Endothelial cell of umbilical vein (primary cell): ENCODE data around the gene C11orf24. TPM values are rescaled to one million over a fixed set of nuclear protein-coding genes. Genes with fewer than 3 reads are reported as not detected.

Source experiments
- BruUV-seq: library from RNA; stranded (reverse); fragments of 400-500 nt; replicated peaks from 2 replicates; lab custom pipeline; 2021; lab: Mats Ljungman, UMichigan
- CTCF ChIA-PET: fragments of 300-600, 350-600 bp; sonication (Branson Sonifier 250); formaldehyde crosslinking; loops from one replicate; lab custom pipeline; 2021; ENCODE audit warnings: antibody characterized with exemption, inconsistent platforms; lab: Charles Lee
- POLR2A ChIA-PET: fragments of 300-600, 350-600 bp; sonication (Branson Sonifier 250); formaldehyde crosslinking; loops from one replicate; lab custom pipeline; 2021; ENCODE audit warnings: antibody characterized with exemption, inconsistent platforms; lab: Charles Lee
- DNase-seq: peaks from one replicate; pipeline ENCODE4 v3.0.0-alpha.2; 2011; ENCODE audit warnings: low read depth, low spot score
- FAIRE-seq: peaks from 2 replicates; lab custom pipeline; 2011; peaks lifted over from hg19 to GRCh38; lab: Jason Lieb, UNC
- H2AFZ ChIP-seq: 2 replicates; pipeline ENCODE4 v1.6.0; 2012; ENCODE audit warnings: low read depth, low read length, control low read depth, inconsistent platforms
- H3K27ac ChIP-seq: 2 replicates; pipeline ENCODE4 v1.5.1; 2011; ENCODE audit warnings: low read depth, mild to moderate bottlenecking, control low read depth, low read length, moderate library complexity; ENCODE audit not compliant: insufficient read depth
- H3K27me3 ChIP-seq, 2 experiments: 2 replicates each; pipeline versions ENCODE4 v1.6.0 to v1.6.1; 2011; ENCODE audit warnings: low read length in 2 of 2, mixed read lengths in 1 of 2; ENCODE audit not compliant: control insufficient read depth in 2 of 2, insufficient read depth in 2 of 2
- H3K36me3 ChIP-seq, 2 experiments: 2 replicates in 1 of 2; 3 replicates in 1 of 2; pipeline ENCODE4 v1.5.1; 2011; ENCODE audit warnings: low read length in 2 of 2, mild to moderate bottlenecking in 1 of 2, moderate library complexity in 1 of 2; ENCODE audit not compliant: control insufficient read depth in 2 of 2, insufficient read depth in 2 of 2; ENCODE audit errors: extremely low read depth in 1 of 2
- H3K4me1 ChIP-seq: 3 replicates; pipeline ENCODE4 v1.5.1; 2011; ENCODE audit warnings: mild to moderate bottlenecking, low read length; ENCODE audit not compliant: control insufficient read depth, insufficient read depth; ENCODE audit errors: extremely low read depth
- H3K4me2 ChIP-seq: 2 replicates; pipeline ENCODE4 v1.6.1; 2011; ENCODE audit warnings: low read length, control low read depth, mixed read lengths; ENCODE audit not compliant: insufficient read depth
- H3K4me3 ChIP-seq, 3 experiments: fragments of 200-600 bp in 1 of 3; sonication (generic), shearing (Covaris generic) in 1 of 3; replicated peaks in 1 of 3; 2 replicates each; pipeline ENCODE4 v1.5.1; 2011 to 2016; ENCODE audit warnings: control low read depth in 3 of 3, low read length in 3 of 3, mild to moderate bottlenecking in 2 of 3, inconsistent platforms in 1 of 3, low read depth in 1 of 3, moderate library complexity in 1 of 3; ENCODE audit not compliant: insufficient read depth in 1 of 3
- H3K79me2 ChIP-seq: 2 replicates; pipeline ENCODE4 v1.6.0; 2012; ENCODE audit warnings: low read length, inconsistent platforms; ENCODE audit not compliant: control insufficient read depth, insufficient read depth
- H3K9ac ChIP-seq: replicated peaks from 2 replicates; pipeline ENCODE3; 2011; ENCODE audit warnings: low read length, control low read depth; ENCODE audit not compliant: insufficient read depth; ENCODE audit errors: extremely low read depth
- H3K9me1 ChIP-seq: replicated peaks from 3 replicates; pipeline ENCODE4 v1.6.0; 2011; ENCODE audit warnings: mild to moderate bottlenecking, low read length; ENCODE audit not compliant: control insufficient read depth, insufficient read depth; ENCODE audit errors: extremely low read depth
- H3K9me3 ChIP-seq: replicated peaks from 2 replicates; pipeline ENCODE4 v1.5.1; 2012; ENCODE audit warnings: low read length, inconsistent platforms; ENCODE audit not compliant: control insufficient read depth, insufficient read depth
- H4K20me1 ChIP-seq: replicated peaks from 2 replicates; pipeline ENCODE3; 2011; ENCODE audit warnings: mild to moderate bottlenecking, low read length; ENCODE audit not compliant: control insufficient read depth, insufficient read depth; ENCODE audit errors: extremely low read depth
- CTCF ChIP-seq, 2 donors: IDR thresholded peaks; 1 replicate in 1 of 2; 2 replicates in 1 of 2; pipeline ENCODE4 v1.5.1; 2011; ENCODE audit warnings: low read length in 2 of 2, mild to moderate bottlenecking in 2 of 2, moderate library complexity in 2 of 2, control low read depth in 1 of 2, inconsistent platforms in 1 of 2, low read depth in 1 of 2; ENCODE audit not compliant: insufficient read depth in 1 of 2; ENCODE audit errors: extremely low read depth in 1 of 2
- EZH2 ChIP-seq: IDR thresholded peaks from 2 replicates; pipeline ENCODE4 v1.6.1; 2012; ENCODE audit warnings: borderline replicate concordance, low read depth, mild to moderate bottlenecking, moderate library complexity, low read length, inconsistent platforms; ENCODE audit not compliant: severe bottlenecking
- FOS ChIP-seq: IDR thresholded peaks from 2 replicates; pipeline ENCODE4 v1.6.1; 2011; ENCODE audit warnings: mild to moderate bottlenecking, low read length, moderate library complexity, borderline replicate concordance; ENCODE audit not compliant: insufficient read depth
- GATA2 ChIP-seq: IDR thresholded peaks from 2 replicates; pipeline ENCODE4 v1.7.0; 2011; ENCODE audit warnings: low read depth, mild to moderate bottlenecking, moderate library complexity, mixed read lengths, low read length; ENCODE audit not compliant: insufficient read length, insufficient read depth
- JUN ChIP-seq: IDR thresholded peaks from 2 replicates; pipeline ENCODE4 v1.6.1; 2011; ENCODE audit warnings: borderline replicate concordance, low read depth; ENCODE audit not compliant: insufficient read length, insufficient read depth
- MAX ChIP-seq: IDR thresholded peaks from 2 replicates; pipeline ENCODE4 v1.6.1; 2011; ENCODE audit not compliant: insufficient read depth, insufficient read length
- MYC ChIP-seq: IDR thresholded peaks from one replicate; pipeline ENCODE4 v1.6.1; 2011; ENCODE audit warnings: mild to moderate bottlenecking, low read depth, low read length
- POLR2A ChIP-seq: IDR thresholded peaks from 2 replicates; pipeline ENCODE4 v1.6.1; 2012; ENCODE audit warnings: low read depth, mild to moderate bottlenecking, control low read depth, low read length
- POLR2AphosphoS5 ChIP-seq: IDR thresholded peaks from 2 replicates; pipeline ENCODE4 v1.6.1; 2012; ENCODE audit warnings: low read depth, mild to moderate bottlenecking, control low read depth, low read length, moderate library complexity; ENCODE audit not compliant: insufficient read depth
- dilution Hi-C: fragments of 300-500 bp; cut with MboI; formaldehyde crosslinking; loops from one replicate; pipeline ENCODE4 v1.15.0; 2019; ENCODE audit warnings: low sequenced_read_pairs; ENCODE audit not compliant: extremely low pct_ligation_motif_present
- intact Hi-C: fragments of 100-400 bp; cut with micrococcal nuclease; formaldehyde crosslinking; loops from one replicate; pipeline ENCODE4 v1.10.0; 2022
- polyA plus RNA-seq, 4 experiments: library from polyadenylated mRNA; depleted of rRNA in 3 of 4; stranded (reverse) in 3 of 4; unstranded in 1 of 4; fragments of >200 nt; gene quantifications; 2 replicates each; pipeline versions ENCODE4 v1.2.1 to v1.2.3, GENCODE V29; 2011 to 2012; ENCODE audit warnings: missing spikeins in 1 of 4
- total RNA-seq: library from RNA; stranded (reverse); gene quantifications from 2 replicates; pipeline ENCODE4 v1.2.3, GENCODE V29; 2021

Gene C11orf24
- total and polyA plus RNA-seq, 2 donors (not counting 3 experiments of a cell fraction or from before 2014, with no cell fraction given), result 26.4 to 34.1 TPM

GRCh38 chr11:68273026-68273738, 1.4 kb upstream of the C11orf24 start:
- Histone ChIP-seq H3K9me1 (no peaks in the 10 kb centered on the region), H3K27me3 (peaks cover 0 to 1% of the 10 kb centered on the region in 2 experiments), H3K4me1 (peaks cover 7% of the 10 kb centered on the region), H4K20me1 (no peaks in the 10 kb centered on the region), H3K27ac (no peak overlapping the region), H3K9me3 (no peaks in the 10 kb centered on the region), H2AFZ (no peak overlapping the region), H3K4me3 (no peak overlapping the region), H3K4me2 (no peak overlapping the region), H3K36me3 (no peaks in the 10 kb centered on the region), H3K9ac (no peak overlapping the region), H3K79me2 (peaks cover 4% of the 10 kb centered on the region)
- dilution Hi-C loops (no loop called here), intact Hi-C loops (no loop called here)
- CTCF ChIA-PET, result interaction anchor here (1.6 to 3.5 kb wide), 2 partner anchors 24 to 27 kb away, joined by 5 to 51 read pairs; no protein-coding TSS in a partner anchor
- no TSS peak for BruUV-seq
- DNase-seq (no peak), FAIRE-seq (no peak)
- no peak for TF ChIP-seq FOS
- no peak for TF ChIP-seq GATA2
- TF ChIP-seq CTCF (IDR thresholded peaks at IDR 0.05; ENCODE audit: extremely low read depth in 1 of 2, insufficient read depth in 1 of 2, low read depth in 1 of 2, low read length in 2 of 2), result no peak
- TF ChIP-seq POLR2AphosphoS5, result no peak
- no peak for TF ChIP-seq MAX
- no peak for TF ChIP-seq JUN
- no peak for TF ChIP-seq POLR2A
- no peak for TF ChIP-seq MYC
- TF ChIP-seq EZH2, result no peak
- POLR2A ChIA-PET, result no interaction called here
